ENCODE data around the gene FAM186B.

The FAM186B gene

GRCh38 chr12:49568442-49569162, 36.8 kb downstream of the FAM186B start (continued):
- TF ChIP-seq ZNF423 (tag by site-specific recombination; IDR thresholded peaks at IDR 0.05) = no peak
- TF ChIP-seq ZBTB21 (tag by site-specific recombination; IDR thresholded peaks at IDR 0.05) = no peak
- TF ChIP-seq ZNF311 (tag by site-specific recombination; IDR thresholded peaks at IDR 0.05; ENCODE audit: borderline replicate concordance) = no peak
- peak; percentile 67 for TF ChIP-seq GLIS1 (tag by site-specific recombination; IDR thresholded peaks at IDR 0.05)
- TF ChIP-seq ZNF610 (tag by site-specific recombination; IDR thresholded peaks at IDR 0.05; ENCODE audit: borderline replicate concordance) = no peak
- TF ChIP-seq ZBTB20 (tag by site-specific recombination; IDR thresholded peaks at IDR 0.05) = peak; percentile 38
- TF ChIP-seq ZBTB48 (tag by site-specific recombination; IDR thresholded peaks at IDR 0.05) = no peak; the same call in 1 of the 2 replicates
- TF ChIP-seq ZNF223 (tag by site-specific recombination; IDR thresholded peaks at IDR 0.05) = no peak
- no peak for TF ChIP-seq ZNF174 (tag by site-specific recombination; IDR thresholded peaks at IDR 0.05)
- no peak for TF ChIP-seq ZNF501 (tag by site-specific recombination; IDR thresholded peaks at IDR 0.05)
- no peak for TF ChIP-seq ZNF596 (tag by site-specific recombination; IDR thresholded peaks at IDR 0.05)
- no peak for TF ChIP-seq ZNF324 (tag by site-specific recombination; IDR thresholded peaks at IDR 0.05)
- TF ChIP-seq PRDM1 (tag by site-specific recombination; IDR thresholded peaks at IDR 0.05) = no peak
- 0 out of 2 replicates have a peak, but pooled peaks have one; percentile 10 for TF ChIP-seq ZNF391 (tag by site-specific recombination; IDR thresholded peaks at IDR 0.05; ENCODE audit: borderline replicate concordance, low read depth)
- TF ChIP-seq ZFHX2 (tag by site-specific recombination; conservative IDR thresholded peaks at IDR 0.05) = no peak
- TF ChIP-seq ZNF555 (tag by site-specific recombination; conservative IDR thresholded peaks at IDR 0.05) = no peak
- TF ChIP-seq FEZF1 (tag by site-specific recombination; IDR thresholded peaks at IDR 0.05) = no peak
- TF ChIP-seq TRIM28 (IDR thresholded peaks at IDR 0.05; ENCODE audit: borderline replicate concordance, low read length) = no peak
- 0 out of 2 replicates have a peak, but pooled peaks have one; percentile 47 for TF ChIP-seq ZNF121 (tag by site-specific recombination; IDR thresholded peaks at IDR 0.05)
- TF ChIP-seq REPIN1 (tag by site-specific recombination; IDR thresholded peaks at IDR 0.05; ENCODE audit: low read depth) = no peak
- TF ChIP-seq ZBTB17 (tag by site-specific recombination; IDR thresholded peaks at IDR 0.05) = 0 out of 2 replicates have a peak, but pooled peaks have one; percentile 3
- no peak for TF ChIP-seq SP3 (tag by site-specific recombination; IDR thresholded peaks at IDR 0.05)
- TF ChIP-seq, protein P1, sequence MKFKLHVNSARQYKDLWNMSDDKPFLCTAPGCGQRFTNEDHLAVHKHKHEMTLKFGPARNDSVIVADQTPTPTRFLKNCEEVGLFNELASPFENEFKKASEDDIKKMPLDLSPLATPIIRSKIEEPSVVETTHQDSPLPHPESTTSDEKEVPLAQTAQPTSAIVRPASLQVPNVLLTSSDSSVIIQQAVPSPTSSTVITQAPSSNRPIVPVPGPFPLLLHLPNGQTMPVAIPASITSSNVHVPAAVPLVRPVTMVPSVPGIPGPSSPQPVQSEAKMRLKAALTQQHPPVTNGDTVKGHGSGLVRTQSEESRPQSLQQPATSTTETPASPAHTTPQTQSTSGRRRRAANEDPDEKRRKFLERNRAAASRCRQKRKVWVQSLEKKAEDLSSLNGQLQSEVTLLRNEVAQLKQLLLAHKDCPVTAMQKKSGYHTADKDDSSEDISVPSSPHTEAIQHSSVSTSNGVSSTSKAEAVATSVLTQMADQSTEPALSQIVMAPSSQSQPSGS (tag by site-specific recombination; IDR thresholded peaks at IDR 0.05; ENCODE audit: low read depth) = no peak
- peak; percentile 69 for TF ChIP-seq PRDM10 (tag by site-specific recombination; IDR thresholded peaks at IDR 0.05)
- TF ChIP-seq ZNF23 (tag by site-specific recombination; IDR thresholded peaks at IDR 0.05; ENCODE audit: borderline replicate concordance) = no peak
- TF ChIP-seq KLF17 (tag by site-specific recombination; IDR thresholded peaks at IDR 0.05) = no peak
- TF ChIP-seq ZNF335 (tag by site-specific recombination; conservative IDR thresholded peaks at IDR 0.05) = peak; percentile 19; the same call in 1 of the 2 replicates
- no peak for TF ChIP-seq ZNF398 (tag by site-specific recombination; IDR thresholded peaks at IDR 0.05)
- TF ChIP-seq, protein P2, sequence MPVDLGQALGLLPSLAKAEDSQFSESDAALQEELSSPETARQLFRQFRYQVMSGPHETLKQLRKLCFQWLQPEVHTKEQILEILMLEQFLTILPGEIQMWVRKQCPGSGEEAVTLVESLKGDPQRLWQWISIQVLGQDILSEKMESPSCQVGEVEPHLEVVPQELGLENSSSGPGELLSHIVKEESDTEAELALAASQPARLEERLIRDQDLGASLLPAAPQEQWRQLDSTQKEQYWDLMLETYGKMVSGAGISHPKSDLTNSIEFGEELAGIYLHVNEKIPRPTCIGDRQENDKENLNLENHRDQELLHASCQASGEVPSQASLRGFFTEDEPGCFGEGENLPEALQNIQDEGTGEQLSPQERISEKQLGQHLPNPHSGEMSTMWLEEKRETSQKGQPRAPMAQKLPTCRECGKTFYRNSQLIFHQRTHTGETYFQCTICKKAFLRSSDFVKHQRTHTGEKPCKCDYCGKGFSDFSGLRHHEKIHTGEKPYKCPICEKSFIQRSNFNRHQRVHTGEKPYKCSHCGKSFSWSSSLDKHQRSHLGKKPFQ (tag by site-specific recombination; IDR thresholded peaks at IDR 0.05) = no peak

Data from HEK293 (cell line).